MCF 10A (cell line): ENCODE results near the gene BCAS1. TPM values are rescaled to one million over a fixed set of nuclear protein-coding genes. Genes with fewer than 3 reads are reported as not detected.

Experiments used
- BruUV-seq: library from RNA; stranded (reverse); fragments of 400-500 nt; replicated peaks from 2 replicates; lab custom pipeline; 2021; lab: Mats Ljungman, UMichigan
- CTCF ChIA-PET: fragments of 300-600 bp; sonication (Branson Sonifier 250); formaldehyde crosslinking; extraction: SDS; loops from one replicate; lab custom pipeline; 2021; ENCODE audit warnings: antibody characterized with exemption, inconsistent platforms; lab: Yijun Ruan, JAX
- POLR2A ChIA-PET: fragments of 300-600, 350-650 bp; sonication (Branson Sonifier 250); formaldehyde crosslinking; extraction: SDS; loops from one replicate; lab custom pipeline; 2020; ENCODE audit warnings: antibody characterized with exemption, inconsistent platforms; lab: Yijun Ruan, JAX
- DNase-seq: peaks from one replicate; pipeline ENCODE4 v3.0.0-alpha.2; 2018; ENCODE audit not compliant: unreplicated experiment
- H3K27ac Mint-ChIP-seq: one replicate; pipeline ENCODE4 v1.8.0; 2022; ENCODE audit warnings: mild to moderate bottlenecking, low read depth, mixed read lengths; ENCODE audit not compliant: unreplicated experiment
- H3K27me3 Mint-ChIP-seq: one replicate; pipeline ENCODE4 v1.8.0; 2022; ENCODE audit warnings: mixed read lengths; ENCODE audit not compliant: insufficient read depth, unreplicated experiment
- H3K36me3 Mint-ChIP-seq: one replicate; pipeline ENCODE4 v1.8.0; 2022; ENCODE audit warnings: mild to moderate bottlenecking, moderate library complexity, mixed read lengths; ENCODE audit not compliant: insufficient read depth, unreplicated experiment
- H3K4me1 Mint-ChIP-seq: one replicate; pipeline ENCODE4 v1.8.0; 2022; ENCODE audit warnings: mixed read lengths; ENCODE audit not compliant: insufficient read depth, unreplicated experiment
- H3K4me3 Mint-ChIP-seq: one replicate; pipeline ENCODE4 v1.8.0; 2022; ENCODE audit warnings: mild to moderate bottlenecking, moderate library complexity, mixed read lengths; ENCODE audit not compliant: unreplicated experiment
- H3K9me3 Mint-ChIP-seq: one replicate; pipeline ENCODE4 v1.8.0; 2022; ENCODE audit warnings: mixed read lengths; ENCODE audit not compliant: unreplicated experiment
- CTCF ChIP-seq: fragments of 200-600 bp; IDR thresholded peaks from one replicate; pipeline ENCODE4 v1.8.0; 2022; ENCODE audit warnings: antibody characterized with exemption, mild to moderate bottlenecking; ENCODE audit not compliant: unreplicated experiment
- intact Hi-C: fragments of 100-400 bp; cut with micrococcal nuclease; formaldehyde crosslinking; loops from 2 replicates; pipeline ENCODE4 v1.14.1; 2022
- total RNA-seq: library from RNA; stranded (reverse); gene quantifications from 2 replicates; pipeline ENCODE4 v1.2.3, GENCODE V29; 2022

Gene BCAS1
- total RNA-seq, 1 experiment from 2014 or later = not detected

DNA sequence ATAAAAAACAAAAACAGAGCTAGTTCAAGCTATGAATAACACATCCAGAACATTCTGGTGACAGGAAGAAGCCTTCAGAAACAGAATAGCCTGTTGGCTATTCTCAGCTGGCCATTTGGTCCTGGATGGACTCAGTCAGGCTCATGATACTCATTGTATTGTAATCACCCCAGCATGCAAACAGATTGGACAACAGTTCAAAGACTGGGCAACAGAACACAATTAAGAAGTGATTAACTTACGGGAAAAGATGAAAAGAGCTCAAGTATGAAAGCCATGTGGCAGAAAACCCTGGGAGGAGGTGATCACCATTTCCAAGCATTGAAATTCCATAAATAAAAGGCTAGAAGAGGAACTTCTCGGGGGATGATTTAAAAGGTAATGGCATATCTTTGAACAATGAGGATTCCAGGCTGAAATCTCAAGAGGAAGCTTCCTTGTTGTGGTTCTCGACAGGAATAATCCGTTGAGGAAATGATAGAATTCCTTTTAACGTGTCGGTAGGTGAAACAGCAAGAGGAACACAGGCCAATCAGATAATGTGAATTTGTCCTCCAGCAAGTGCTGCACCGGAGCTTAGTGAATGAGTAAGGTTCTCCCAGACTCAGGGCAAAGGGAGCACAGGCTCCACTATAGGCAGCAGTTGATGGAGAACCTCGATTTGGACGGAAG, 172.4 kb downstream of the BCAS1 start:
- Mint-ChIP-seq H3K27me3 (no peaks in the 10 kb centered on the region), H3K27ac (no peak overlapping the region), H3K4me1 (peaks cover 24% of the 10 kb centered on the region), H3K9me3 (no peaks in the 10 kb centered on the region), H3K4me3 (no peak overlapping the region), H3K36me3 (no peaks in the 10 kb centered on the region)
- TF ChIP-seq CTCF = no peak
- CTCF ChIA-PET = interaction anchor here (0.7 to 6.1 kb wide), 8 partner anchors 10 to 1833 kb away, joined by 3 to 62 read pairs (median 10); no protein-coding TSS in a partner anchor
- no TSS peak for BruUV-seq
- no peak for DNase-seq
- POLR2A ChIA-PET = interaction anchor here (0.6 to 5.2 kb wide), 5 partner anchors 26 to 778 kb away, joined by 3 to 40 read pairs (median 3); no protein-coding TSS in a partner anchor
- intact Hi-C loops = no loop called here

DNA sequence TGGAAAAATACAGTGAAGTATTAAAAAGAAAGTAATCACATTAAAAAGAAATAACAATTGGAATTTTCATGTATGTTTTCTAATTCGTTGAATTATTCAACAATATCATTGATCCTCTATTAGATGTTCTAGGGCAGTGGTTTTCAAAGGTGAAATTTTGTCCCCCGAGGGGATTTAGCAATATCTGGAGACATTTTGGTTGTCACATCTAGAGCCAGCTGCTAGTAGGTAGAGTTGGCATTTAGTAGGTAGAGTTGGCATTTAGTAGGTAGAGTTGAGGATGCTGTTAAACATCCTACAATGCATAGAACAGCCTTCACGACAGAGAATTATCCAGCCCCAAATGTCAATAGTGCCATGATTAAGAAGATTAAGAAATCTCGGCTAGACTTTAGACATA, 173.7 kb downstream of the BCAS1 start:
- intact Hi-C loops = no loop called here
- Mint-ChIP-seq H3K27me3 (no peaks in the 10 kb centered on the region), H3K36me3 (no peaks in the 10 kb centered on the region), H3K9me3 (no peaks in the 10 kb centered on the region), H3K4me3 (no peak overlapping the region), H3K27ac (no peak overlapping the region), H3K4me1 (peaks cover 28% of the 10 kb centered on the region)
- no peak for TF ChIP-seq CTCF
- ChIA-PET CTCF (no interaction called here), POLR2A (no interaction called here)
- no TSS peak for BruUV-seq
- DNase-seq = no peak

DNA sequence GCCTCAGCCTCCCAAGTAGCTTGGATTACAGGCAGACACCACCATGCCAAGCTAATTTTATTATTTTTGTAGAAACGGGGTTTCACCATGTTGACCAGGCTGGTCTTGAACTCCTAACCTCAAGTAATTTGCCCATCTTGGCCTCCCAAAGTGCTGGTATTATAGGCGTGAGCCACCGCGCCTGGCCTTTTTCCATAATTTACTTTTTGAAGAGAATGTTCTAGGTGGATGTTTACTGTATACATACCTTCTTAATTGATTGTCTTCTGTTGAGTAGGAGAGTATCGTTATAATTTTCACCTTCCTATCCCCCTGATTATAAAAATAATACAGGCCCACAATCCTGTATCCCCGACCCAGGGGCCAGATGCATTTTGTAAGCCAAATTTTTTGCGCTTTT, 174.4 kb downstream of the BCAS1 start:
- H3K4me3 Mint-ChIP-seq = no peak overlapping the region
- no peak for TF ChIP-seq CTCF
- ChIA-PET CTCF (interaction anchor here (0.7 kb wide), 1 partner anchor 12 kb away, joined by 3 read pairs; no protein-coding TSS in a partner anchor), POLR2A (interaction anchor here (0.6 to 0.7 kb wide), 2 partner anchors 290 to 1663 kb away, joined by 3 to 4 read pairs; no protein-coding TSS in a partner anchor)
- BruUV-seq = no TSS peak
- no peak overlapping the region for H3K27ac Mint-ChIP-seq
- H3K36me3 Mint-ChIP-seq = no peaks in the 10 kb centered on the region
- DNase-seq = no peak
- intact Hi-C loops = no loop called here
- no peaks in the 10 kb centered on the region for H3K27me3 Mint-ChIP-seq
- no peaks in the 10 kb centered on the region for H3K9me3 Mint-ChIP-seq
- peaks cover 24% of the 10 kb centered on the region for H3K4me1 Mint-ChIP-seq

DNA sequence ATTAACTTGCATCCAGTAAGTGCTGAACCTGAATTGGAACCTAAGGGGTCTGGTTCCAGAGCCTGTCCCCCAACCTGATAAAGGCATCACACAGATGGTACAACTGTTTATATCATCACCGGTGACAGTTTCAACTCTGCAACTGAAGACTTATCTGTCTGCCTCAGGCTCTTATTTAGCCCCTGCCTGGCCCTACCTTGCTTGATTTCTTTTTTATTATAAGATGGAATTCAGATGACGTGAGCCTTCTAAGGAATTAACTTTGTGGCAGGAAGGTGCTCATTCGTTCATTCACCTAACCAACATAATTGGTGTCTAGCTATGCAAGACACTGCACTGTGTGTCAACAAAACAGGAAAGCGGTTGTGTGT, 175.0 kb downstream of the BCAS1 start:
- CTCF ChIA-PET = interaction anchor here (0.7 to 0.8 kb wide), 3 partner anchors 12 to 307 kb away, joined by 3 to 5 read pairs (median 3); no protein-coding TSS in a partner anchor
- POLR2A ChIA-PET = interaction anchor here (0.7 kb wide), 1 partner anchor 289 kb away, joined by 4 read pairs; no protein-coding TSS in a partner anchor
- Mint-ChIP-seq H3K36me3 (no peaks in the 10 kb centered on the region), H3K4me3 (no peak overlapping the region), H3K27ac (no peak overlapping the region), H3K4me1 (peaks cover 20% of the 10 kb centered on the region), H3K9me3 (no peaks in the 10 kb centered on the region), H3K27me3 (no peaks in the 10 kb centered on the region)
- DNase-seq = no peak
- TF ChIP-seq CTCF = no peak
- intact Hi-C loops = no loop called here
- BruUV-seq = no TSS peak
